ENCODE data around the gene TRIM5. TPM values are rescaled to one million over a fixed set of nuclear protein-coding genes. Genes with fewer than 3 reads are reported as not detected.

The TRIM5 gene
- total and polyA plus RNA-seq, 2 experiments from 2014 or later = 20.8 to 21.0 TPM

GRCh38 chr11:5655474-5655873, 29.4 kb downstream of the TRIM5 start:
- no peaks in the 10 kb centered on the region for H4K20me1 ChIP-seq (replicated peaks; ENCODE audit: insufficient read depth)
- H3K36me3 ChIP-seq (ENCODE audit: insufficient read depth) = no peaks in the 10 kb centered on the region
- no peak overlapping the region for H3K4me3 ChIP-seq
- peaks cover 30% of the 10 kb centered on the region for H3K9me3 Mint-ChIP-seq
- peaks cover 13% of the 10 kb centered on the region for H3K36me3 Mint-ChIP-seq (ENCODE audit: low read depth)
- no peak overlapping the region for H3K4me2 ChIP-seq
- H3K9me2 ChIP-seq (ENCODE audit: insufficient read depth) = no peaks in the 10 kb centered on the region; the same call in 1 of the 2 replicates
- no peak overlapping the region for H3K27ac Mint-ChIP-seq
- H3K27me3 ChIP-seq (ENCODE audit: insufficient read depth) = no peaks in the 10 kb centered on the region
- H3K4me1 Mint-ChIP-seq = no peaks in the 10 kb centered on the region
- H3F3A ChIP-seq (replicated peaks; ENCODE audit: low read depth) = no peaks in the 10 kb centered on the region
- no peak overlapping the region for H3K27ac ChIP-seq (ENCODE audit: low read depth)
- H3K79me2 ChIP-seq (replicated peaks; ENCODE audit: insufficient read depth) = no peaks in the 10 kb centered on the region
- ATAC-seq = no peak
- no peaks in the 10 kb centered on the region for H3K4me1 ChIP-seq (ENCODE audit: insufficient read depth)
- H3K27me3 Mint-ChIP-seq (ENCODE audit: insufficient read depth, low read depth, poor library complexity) = peaks cover 4% of the 10 kb centered on the region
- no peak for DNase-seq (ENCODE audit: low spot score)
- H2AFZ ChIP-seq = no peak overlapping the region
- no peak for TF ChIP-seq EZH2 (IDR thresholded peaks at IDR 0.05; ENCODE audit: low read depth, unreplicated experiment)
- no peak for TF ChIP-seq CREB1 (CRISPR knock-in tag; IDR thresholded peaks at IDR 0.05; ENCODE audit: low read depth)
- TF ChIP-seq ZNF462 (CRISPR knock-in tag; IDR thresholded peaks at IDR 0.05) = no peak
- TF ChIP-seq POLR2AphosphoS5 (IDR thresholded peaks at IDR 0.05; ENCODE audit: low read depth) = no peak
- no peak for TF ChIP-seq JUNB (IDR thresholded peaks at IDR 0.05; ENCODE audit: unreplicated experiment)
- TF ChIP-seq ZNF114 (CRISPR knock-in tag; IDR thresholded peaks at IDR 0.05) = no peak
- no peak for TF ChIP-seq STAT1 (IDR thresholded peaks at IDR 0.05; ENCODE audit: unreplicated experiment)
- TF ChIP-seq ZNF331 (CRISPR knock-in tag; IDR thresholded peaks at IDR 0.05; ENCODE audit: low read depth) = no peak
- no peak for TF ChIP-seq EZH2phosphoT487 (IDR thresholded peaks at IDR 0.05; ENCODE audit: unreplicated experiment)
- TF ChIP-seq REST (IDR thresholded peaks at IDR 0.05; ENCODE audit: unreplicated experiment) = no peak
- H3K4me3 Mint-ChIP-seq = no peak overlapping the region
